Lower leg skin (tissue), 4 donors: Measurements from ENCODE around the gene CTTNBP2. TPM values are rescaled to one million over a fixed set of nuclear protein-coding genes. Genes with fewer than 3 reads are reported as not detected.

Source experiments
- DNase-seq, 2 donors: peaks; one replicate each; pipeline ENCODE4 v3.0.0-alpha.2; 2019; ENCODE audit warnings: low spot score in 2 of 2
- H3K4me3 ChIP-seq: fragments of 200-600 bp; sonication (generic); 2 replicates; pipeline ENCODE4 v1.5.1; 2017; ENCODE audit warnings: mild to moderate bottlenecking, low read depth; ENCODE audit not compliant: poor library complexity, severe bottlenecking
- CTCF ChIP-seq, 3 donors: fragments of 450-650 bp; IDR thresholded peaks; one replicate each; pipeline ENCODE4 v1.5.1; 2016; ENCODE audit warnings: antibody characterized with exemption in 3 of 3, mild to moderate bottlenecking in 3 of 3, moderate library complexity in 2 of 3
- POLR2A ChIP-seq, 2 donors: fragments of 450-650 bp; IDR thresholded peaks; one replicate each; pipeline ENCODE4 v1.6.1; 2016 to 2017; ENCODE audit warnings: antibody characterized with exemption in 2 of 2, mild to moderate bottlenecking in 1 of 2, moderate library complexity in 1 of 2
- WGBS, 2 donors: methylation state at CpG; one replicate each; pipeline ENCODE4 v1.1.5; 2018; 5-methylcytosine and 5-hydroxymethylcytosine counted together
- intact Hi-C: fragments of 100-400 bp; cut with DNase I; formaldehyde crosslinking; loops from one replicate; pipeline ENCODE4 v1.15.0; 2023; ENCODE audit warnings: low total_unique reads
- total RNA-seq, 4 donors: library from RNA; depleted of rRNA; stranded (reverse); fragments of >200 nt; gene quantifications; one replicate each; pipeline ENCODE4 v1.1.0, GENCODE V29; 2016

CTTNBP2 gene
- total RNA-seq, 4 donors from 2014 or later: 1.2 to 7.6 (median 5.8) TPM

- TF ChIP-seq CTCF (IDR thresholded peaks at IDR 0.05) (no peak), POLR2A (IDR thresholded peaks at IDR 0.05) (no peak)
- 68 to 85% methylated on average over 2 of the region's 2 CpGs for WGBS, 2 donors
- intact Hi-C loops: no loop called here
- no peak for DNase-seq
- no peak overlapping the region for H3K4me3 ChIP-seq
Observed at GRCh38 chr7:117793976-117794375, 79.3 kb downstream of the CTTNBP2 start.

GRCh38 chr7:117793521-117793920 is 79.7 kb downstream of the CTTNBP2 start:
- TF ChIP-seq POLR2A (IDR thresholded peaks at IDR 0.05): no peak
- TF ChIP-seq CTCF (IDR thresholded peaks at IDR 0.05): no peak
- intact Hi-C loops: no loop called here
- no peak overlapping the region for H3K4me3 ChIP-seq
- WGBS, 2 donors: 84 to 86% methylated on average over 3 of the region's 3 CpGs
- no peak for DNase-seq

- TF ChIP-seq POLR2A (IDR thresholded peaks at IDR 0.05) (no peak), CTCF (IDR thresholded peaks at IDR 0.05) (no peak)
- 77 to 84% methylated on average over 18 of the region's 18 CpGs for WGBS, 2 donors
- intact Hi-C loops: no loop called here
- DNase-seq: peak in 1 of 2 donors; percentile 33
- no peak overlapping the region for H3K4me3 ChIP-seq
Observed at GRCh38 chr7:117791877-117792780, 81.1 kb downstream of the CTTNBP2 start.

- TF ChIP-seq POLR2A (IDR thresholded peaks at IDR 0.05) (no peak), CTCF (IDR thresholded peaks at IDR 0.05) (no peak)
- no peak for DNase-seq
- H3K4me3 ChIP-seq: no peak overlapping the region
- 85 to 92% methylated on average over 5 of the region's 5 CpGs for WGBS, 2 donors
- intact Hi-C loops: no loop called here
Observed at GRCh38 chr7:117790731-117791130, 82.5 kb downstream of the CTTNBP2 start.

GRCh38 chr7:117790251-117790650 is 83.0 kb downstream of the CTTNBP2 start:
- TF ChIP-seq CTCF (IDR thresholded peaks at IDR 0.05) (no peak), POLR2A (IDR thresholded peaks at IDR 0.05) (no peak)
- WGBS, 2 donors: 91 to 95% methylated on average over 2 of the region's 2 CpGs
- intact Hi-C loops: no loop called here
- DNase-seq: no peak
- H3K4me3 ChIP-seq: no peak overlapping the region
